Heart left ventricle (tissue), 13 donors: ENCODE data around the gene CFAP77.

Experiments
- POLR2A ChIP-seq, 2 donors: fragments of 450-650 bp; IDR thresholded peaks; one replicate each; pipeline ENCODE4 v1.6.1; 2017; ENCODE audit warnings: antibody characterized with exemption in 2 of 2, mild to moderate bottlenecking in 2 of 2, moderate library complexity in 2 of 2
- TF ChIP-seq, protein P1 (sequence below), 12 donors: fragments of 200-600 bp; sonication (generic) in 4 of 12; IDR thresholded peaks; one replicate each; pipeline versions ENCODE4 v1.5.0 to v1.8.0; 2018 to 2022; ENCODE audit warnings: antibody characterized with exemption in 12 of 12, mild to moderate bottlenecking in 5 of 12
- donor health status: ischemic (EF 13 %, LVEDD 7.1; RV severe dilation, severe dysfunction).
- donor health status: DM: no; HTN: yes; CAD: no.
- donor health status: DM: no; HTN: no; CAD: no.
- donor health status: ischemic (EF 25% LVEDD 6.9; RV normal size, moderate dysfunction).
- donor health status: ischemic (EF 25% LVEDD 5.7; RV mildly dilated, moderate dysfunction).
- donor health status: ischemic (EF 35%, LVEDD 5.7; RV mildly dilated, moderate dysfunction).
- donor health status: nonischemic (EF 11% LVEDD 7.7; RV severe dilation, severe dysfunction).
- donor health status: DM: yes; HTN: yes; CAD: no.
- donor health status: PGD.
- donor health status: ischemic (EF 29% LVEDD 5.4; RV normal size, mild dysfunction).
- donor health status: nonischemic (EF 23%, LVEDD 6.1; RV moderate dilation, normal function).

GRCh38 chr9:132555528-132555927 lies 145.5 kb downstream of the CFAP77 start:
- TF ChIP-seq, protein P1, sequence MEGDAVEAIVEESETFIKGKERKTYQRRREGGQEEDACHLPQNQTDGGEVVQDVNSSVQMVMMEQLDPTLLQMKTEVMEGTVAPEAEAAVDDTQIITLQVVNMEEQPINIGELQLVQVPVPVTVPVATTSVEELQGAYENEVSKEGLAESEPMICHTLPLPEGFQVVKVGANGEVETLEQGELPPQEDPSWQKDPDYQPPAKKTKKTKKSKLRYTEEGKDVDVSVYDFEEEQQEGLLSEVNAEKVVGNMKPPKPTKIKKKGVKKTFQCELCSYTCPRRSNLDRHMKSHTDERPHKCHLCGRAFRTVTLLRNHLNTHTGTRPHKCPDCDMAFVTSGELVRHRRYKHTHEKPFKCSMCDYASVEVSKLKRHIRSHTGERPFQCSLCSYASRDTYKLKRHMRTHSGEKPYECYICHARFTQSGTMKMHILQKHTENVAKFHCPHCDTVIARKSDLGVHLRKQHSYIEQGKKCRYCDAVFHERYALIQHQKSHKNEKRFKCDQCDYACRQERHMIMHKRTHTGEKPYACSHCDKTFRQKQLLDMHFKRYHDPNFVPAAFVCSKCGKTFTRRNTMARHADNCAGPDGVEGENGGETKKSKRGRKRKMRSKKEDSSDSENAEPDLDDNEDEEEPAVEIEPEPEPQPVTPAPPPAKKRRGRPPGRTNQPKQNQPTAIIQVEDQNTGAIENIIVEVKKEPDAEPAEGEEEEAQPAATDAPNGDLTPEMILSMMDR (IDR thresholded peaks at IDR 0.05) = no peak
- TF ChIP-seq POLR2A (IDR thresholded peaks at IDR 0.05) = no peak
